Spleen (tissue), 11 donors: Measurements from ENCODE around the gene RNF11. TPM values are rescaled to one million over a fixed set of nuclear protein-coding genes. Genes with fewer than 3 reads are reported as not detected.

ENCODE experiments used
- DNase-seq: peaks from one replicate; pipeline ENCODE4 v3.0.0-alpha.2; 2020
- H3K27ac ChIP-seq, 8 donors: fragments of 200-600 bp; sonication (generic) in 7 of 8; 1 replicate in 4 of 8; 2 replicates in 4 of 8; pipeline versions ENCODE4 v1.5.0 to v1.8.0; 2016 to 2021; ENCODE audit warnings: inconsistent platforms in 4 of 8, mild to moderate bottlenecking in 4 of 8, moderate library complexity in 1 of 8
- H3K27me3 ChIP-seq, 7 donors: fragments of 200-600 bp; sonication (generic) in 6 of 7; replicated peaks in 1 of 7; 1 replicate in 4 of 7; 2 replicates in 3 of 7; pipeline versions ENCODE4 v1.5.0 to v1.8.0; 2016 to 2021; ENCODE audit warnings: inconsistent platforms in 3 of 7, mild to moderate bottlenecking in 1 of 7
- H3K36me3 ChIP-seq, 6 donors: fragments of 200-600 bp; sonication (generic) in 5 of 6; 1 replicate in 4 of 6; 2 replicates in 2 of 6; pipeline versions ENCODE4 v1.5.0 to v1.8.0; 2016 to 2021; ENCODE audit warnings: inconsistent platforms in 2 of 6
- H3K4me1 ChIP-seq, 6 donors: fragments of 200-600 bp; sonication (generic) in 5 of 6; 1 replicate in 3 of 6; 2 replicates in 3 of 6; pipeline versions ENCODE4 v1.5.0 to v1.8.0; 2016 to 2021; ENCODE audit warnings: inconsistent platforms in 3 of 6
- H3K4me3 ChIP-seq, 8 donors: fragments of 200-600 bp; sonication (generic) in 7 of 8; 1 replicate in 4 of 8; 2 replicates in 4 of 8; pipeline versions ENCODE4 v1.5.0 to v1.8.0; 2016 to 2021; ENCODE audit warnings: inconsistent platforms in 4 of 8, mild to moderate bottlenecking in 4 of 8, moderate library complexity in 2 of 8
- H3K9me3 ChIP-seq, 8 donors: fragments of 200-600 bp; sonication (generic) in 7 of 8; 1 replicate in 4 of 8; 2 replicates in 4 of 8; pipeline versions ENCODE4 v1.5.0 to v1.8.0; 2016 to 2021; ENCODE audit warnings: inconsistent platforms in 4 of 8
- CTCF ChIP-seq, 11 experiments: fragments of 200-600 bp in 7 of 11; fragments of 450-650 bp in 4 of 11; sonication (generic) in 4 of 11; IDR thresholded peaks in 8 of 11; conservative IDR thresholded peaks in 3 of 11; 1 replicate in 7 of 11; 2 replicates in 4 of 11; pipeline versions ENCODE4 v1.4.0 to v1.8.0; 2016 to 2021; ENCODE audit warnings: antibody characterized with exemption in 11 of 11, inconsistent platforms in 4 of 11, mild to moderate bottlenecking in 1 of 11
- POLR2A ChIP-seq, 3 donors: fragments of 450-650 bp; IDR thresholded peaks; one replicate each; pipeline ENCODE4 v1.5.1; 2017; ENCODE audit warnings: antibody characterized with exemption in 3 of 3, mild to moderate bottlenecking in 1 of 3
- POLR2AphosphoS5 ChIP-seq, 3 donors: sonication (generic); formaldehyde crosslinking; IDR thresholded peaks; one replicate each; pipeline ENCODE4 v1.5.1; 2017; ENCODE audit warnings: antibody characterized with exemption in 3 of 3
- WGBS, 5 donors: extraction: QIAGEN DNeasy Blood & Tissue Kit in 3 of 5; methylation state at CpG; one replicate each; pipeline versions ENCODE4 v1.1.5 to v1.1.7; 2013 to 2018; 5-methylcytosine and 5-hydroxymethylcytosine counted together
- intact Hi-C: fragments of 100-400 bp; cut with DNase I; formaldehyde crosslinking; loops from one replicate; pipeline ENCODE4 v1.15.0; 2023; ENCODE audit warnings: low total_unique reads
- polyA plus RNA-seq, 3 donors: library from polyadenylated mRNA; stranded (reverse); fragments of 200-250 nt; gene quantifications; one replicate each; pipeline ENCODE4 v1.2.1, GENCODE V29; 2013
- total RNA-seq, 7 donors: library from RNA; depleted of rRNA in 3 of 7; stranded (reverse); fragments of >200 nt in 3 of 7; fragmentation: NEBNext Ultra II Directional in 4 of 7; extraction: Animal tissue kit (Norgen Biotek cat#: 25700) in 4 of 7; gene quantifications; one replicate each; pipeline versions ENCODE4 v1.1.0 to v1.2.1, GENCODE V29; 2016 to 2021
- donor health status: healthy with polysubstance abuse.
- donor health status: DM: no; HTN: no; CAD: no; lungs with moderate emphysema.
- donor health status: DM: no; HTN: no; CAD: no.
- donor health status: Bipolar disorder and iron deficiency.
- donor health status: healthy.
- donor health status: DM: no; HTN: no; CAD: no.
- donor health status: DM: yes; HTN: yes; CAD: no.

RNF11 gene
- total and polyA plus RNA-seq, 10 donors = 21.4 to 111 (median 70.7) TPM

- 63 to 78% (median 67%) methylated on average over 2 of the region's 2 CpGs for WGBS, 5 donors
- H3K4me1 ChIP-seq = peaks cover 0 to 56% (median 43%) of the 10 kb centered on the region in 6 donors
Observed at GRCh38 chr1:51268634-51269033, 32.6 kb downstream of the RNF11 start.

GRCh38 chr1:51270751-51271150, 34.7 kb downstream of the RNF11 start:
- Histone ChIP-seq H3K27ac (no peak overlapping the region), H3K36me3 (peaks cover 0 to 59% (median 17%) of the 10 kb centered on the region in 6 donors), H3K4me1 (peaks cover 0 to 37% (median 29%) of the 10 kb centered on the region in 6 donors), H3K27me3 (no peaks in the 10 kb centered on the region), H3K9me3 (no peaks in the 10 kb centered on the region), H3K4me3 (no peak overlapping the region)
- no peak for DNase-seq
- TF ChIP-seq POLR2A (IDR thresholded peaks at IDR 0.05) = no peak
- intact Hi-C loops = no loop called here

More at GRCh38 chr1:51268634-51269033, 32.6 kb downstream of the RNF11 start:
- Histone ChIP-seq H3K27ac (peak overlapping the region in 7 of 8 donors; percentile 10 to 64 (median 39)), H3K9me3 (no peaks in the 10 kb centered on the region), H3K27me3 (no peaks in the 10 kb centered on the region), H3K4me3 (no peak overlapping the region), H3K36me3 (peaks cover 0 to 40% (median 17%) of the 10 kb centered on the region in 6 donors)
- intact Hi-C loops = no loop called here
- TF ChIP-seq CTCF (IDR thresholded peaks at IDR 0.05 in 8 of 11, conservative IDR thresholded peaks at IDR 0.05 in 3 of 11) = no peak
- no peak for TF ChIP-seq POLR2A (IDR thresholded peaks at IDR 0.05)
- no peak for TF ChIP-seq POLR2AphosphoS5 (IDR thresholded peaks at IDR 0.05)
- DNase-seq = no peak

GRCh38 chr1:51272916-51273315, 36.8 kb downstream of the RNF11 start:
- TF ChIP-seq POLR2AphosphoS5 (IDR thresholded peaks at IDR 0.05) (no peak), CTCF (IDR thresholded peaks at IDR 0.05 in 8 of 11, conservative IDR thresholded peaks at IDR 0.05 in 3 of 11) (no peak), POLR2A (IDR thresholded peaks at IDR 0.05) (no peak)
- intact Hi-C loops = no loop called here
- no peak for DNase-seq

GRCh38 chr1:51274676-51275075, 38.6 kb downstream of the RNF11 start:
- WGBS, 5 donors = 90 to 96% (median 94%) methylated on average over 6 of the region's 6 CpGs
- intact Hi-C loops = no loop called here
- H3K27ac ChIP-seq = no peak overlapping the region
- H3K36me3 ChIP-seq = peaks cover 0 to 78% (median 22%) of the 10 kb centered on the region in 6 donors
- H3K27me3 ChIP-seq = no peaks in the 10 kb centered on the region
- no peaks in the 10 kb centered on the region for H3K4me1 ChIP-seq
- no peak for DNase-seq
- TF ChIP-seq POLR2AphosphoS5 (IDR thresholded peaks at IDR 0.05) = no peak
- H3K4me3 ChIP-seq = no peak overlapping the region
- H3K9me3 ChIP-seq = no peaks in the 10 kb centered on the region

More at GRCh38 chr1:51272916-51273315, 36.8 kb downstream of the RNF11 start:
- no peak overlapping the region for H3K27ac ChIP-seq
- peaks cover 0 to 16% (median 10%) of the 10 kb centered on the region in 6 donors for H3K4me1 ChIP-seq
- no peak overlapping the region for H3K4me3 ChIP-seq
- H3K36me3 ChIP-seq = peaks cover 0 to 74% (median 22%) of the 10 kb centered on the region in 6 donors
- H3K27me3 ChIP-seq = no peaks in the 10 kb centered on the region
- no peaks in the 10 kb centered on the region for H3K9me3 ChIP-seq

GRCh38 chr1:51276286-51276685, 40.2 kb downstream of the RNF11 start:
- 92 to 95% (median 94%) methylated on average over 7 of the region's 7 CpGs for WGBS, 5 donors
- Histone ChIP-seq H3K4me3 (no peak overlapping the region), H3K36me3 (peaks cover 0 to 65% (median 8%) of the 10 kb centered on the region in 6 donors), H3K9me3 (no peaks in the 10 kb centered on the region), H3K27me3 (no peaks in the 10 kb centered on the region), H3K4me1 (no peaks in the 10 kb centered on the region), H3K27ac (no peak overlapping the region)
- TF ChIP-seq CTCF (IDR thresholded peaks at IDR 0.05 in 8 of 11, conservative IDR thresholded peaks at IDR 0.05 in 3 of 11) (no peak), POLR2A (IDR thresholded peaks at IDR 0.05) (no peak), POLR2AphosphoS5 (IDR thresholded peaks at IDR 0.05) (no peak)
- intact Hi-C loops = no loop called here
- DNase-seq = no peak
